Calu3 (cell line): ENCODE data around the gene MYH6. TPM values are rescaled to one million over a fixed set of nuclear protein-coding genes. Genes with fewer than 3 reads are reported as not detected.
"Not testable (repeated sequence)": the region's sequence is repeated elsewhere in the genome, so short reads cannot be mapped to it uniquely, and the experiment has no call there.

ENCODE experiments used
- BruUV-seq: library from RNA; stranded (reverse); fragments of 400-500 nt; replicated peaks from 2 replicates; lab custom pipeline; 2021; lab: Mats Ljungman, UMichigan
- CTCF ChIA-PET: fragments of 300-600 bp; sonication (Branson Sonifier 250); formaldehyde crosslinking; loops from one replicate; lab custom pipeline; 2022; ENCODE audit warnings: antibody characterized with exemption; lab: Charles Lee
- DNase-seq: peaks from one replicate; pipeline ENCODE4 v3.0.0; 2022
- H3K27ac Mint-ChIP-seq: one replicate; pipeline ENCODE4 v1.8.0; 2022; ENCODE audit warnings: mixed read lengths; ENCODE audit not compliant: unreplicated experiment
- H3K27me3 Mint-ChIP-seq: one replicate; pipeline ENCODE4 v1.8.0; 2022; ENCODE audit warnings: mixed read lengths; ENCODE audit not compliant: unreplicated experiment
- H3K36me3 Mint-ChIP-seq: one replicate; pipeline ENCODE4 v1.8.0; 2022; ENCODE audit warnings: mild to moderate bottlenecking, moderate library complexity, mixed read lengths; ENCODE audit not compliant: insufficient read depth, unreplicated experiment
- H3K4me1 Mint-ChIP-seq: one replicate; pipeline ENCODE4 v1.8.0; 2022; ENCODE audit warnings: mild to moderate bottlenecking, low read depth, mixed read lengths; ENCODE audit not compliant: unreplicated experiment
- H3K4me3 Mint-ChIP-seq: one replicate; pipeline ENCODE4 v1.8.0; 2022; ENCODE audit warnings: mild to moderate bottlenecking, low read depth, moderate library complexity, mixed read lengths; ENCODE audit not compliant: unreplicated experiment
- H3K9me3 Mint-ChIP-seq: one replicate; pipeline ENCODE4 v1.8.0; 2022; ENCODE audit warnings: low read depth, mixed read lengths; ENCODE audit not compliant: unreplicated experiment
- intact Hi-C: fragments of 100-400 bp; cut with micrococcal nuclease; formaldehyde crosslinking; loops from one replicate; pipeline ENCODE4 v1.10.0; 2022; ENCODE audit not compliant: unreplicated experiment
- total RNA-seq: library from RNA; stranded (reverse); gene quantifications from 2 replicates; pipeline ENCODE4 v1.2.3, GENCODE V29; 2022
- TF ChIP-seq, protein P1 (sequence below): fragments of 200-600 bp; IDR thresholded peaks from one replicate; pipeline ENCODE4 v1.8.0; 2022; ENCODE audit warnings: antibody characterized with exemption; ENCODE audit not compliant: unreplicated experiment

Gene MYH6
- total RNA-seq, 1 experiment from 2014 or later: not detected

DNA sequence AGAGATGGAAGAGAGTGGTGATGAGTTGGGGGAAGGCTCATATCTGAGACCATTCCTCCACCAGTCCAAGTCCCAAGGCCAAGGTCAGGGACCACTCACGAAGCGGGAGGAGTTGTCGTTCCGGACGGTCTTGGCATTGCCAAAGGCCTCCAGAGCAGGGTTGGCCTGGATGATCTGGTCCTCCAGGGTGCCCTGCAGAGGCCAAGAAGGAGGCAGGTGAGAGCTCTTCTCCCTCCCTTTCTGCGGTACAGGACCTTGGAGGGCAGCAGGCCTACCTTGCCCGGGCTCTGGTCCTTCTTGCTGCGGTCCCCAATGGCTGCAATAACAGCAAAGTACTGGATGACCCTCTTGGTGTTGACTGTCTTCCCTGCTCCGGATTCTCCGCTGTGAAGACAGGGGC lies 23.4 kb upstream of the MYH6 start:
- CTCF ChIA-PET: no interaction called here
- H3K36me3 Mint-ChIP-seq: no peaks in the 10 kb centered on the region
- H3K9me3 Mint-ChIP-seq: no peaks in the 10 kb centered on the region
- TF ChIP-seq, protein P1, sequence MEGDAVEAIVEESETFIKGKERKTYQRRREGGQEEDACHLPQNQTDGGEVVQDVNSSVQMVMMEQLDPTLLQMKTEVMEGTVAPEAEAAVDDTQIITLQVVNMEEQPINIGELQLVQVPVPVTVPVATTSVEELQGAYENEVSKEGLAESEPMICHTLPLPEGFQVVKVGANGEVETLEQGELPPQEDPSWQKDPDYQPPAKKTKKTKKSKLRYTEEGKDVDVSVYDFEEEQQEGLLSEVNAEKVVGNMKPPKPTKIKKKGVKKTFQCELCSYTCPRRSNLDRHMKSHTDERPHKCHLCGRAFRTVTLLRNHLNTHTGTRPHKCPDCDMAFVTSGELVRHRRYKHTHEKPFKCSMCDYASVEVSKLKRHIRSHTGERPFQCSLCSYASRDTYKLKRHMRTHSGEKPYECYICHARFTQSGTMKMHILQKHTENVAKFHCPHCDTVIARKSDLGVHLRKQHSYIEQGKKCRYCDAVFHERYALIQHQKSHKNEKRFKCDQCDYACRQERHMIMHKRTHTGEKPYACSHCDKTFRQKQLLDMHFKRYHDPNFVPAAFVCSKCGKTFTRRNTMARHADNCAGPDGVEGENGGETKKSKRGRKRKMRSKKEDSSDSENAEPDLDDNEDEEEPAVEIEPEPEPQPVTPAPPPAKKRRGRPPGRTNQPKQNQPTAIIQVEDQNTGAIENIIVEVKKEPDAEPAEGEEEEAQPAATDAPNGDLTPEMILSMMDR: no peak
- H3K4me3 Mint-ChIP-seq: no peak overlapping the region
- no TSS peak for BruUV-seq
- no peak for DNase-seq
- intact Hi-C loops: no loop called here
- no peaks in the 10 kb centered on the region for H3K4me1 Mint-ChIP-seq
- no peak overlapping the region for H3K27ac Mint-ChIP-seq
- peaks cover 63% of the 10 kb centered on the region for H3K27me3 Mint-ChIP-seq

DNA sequence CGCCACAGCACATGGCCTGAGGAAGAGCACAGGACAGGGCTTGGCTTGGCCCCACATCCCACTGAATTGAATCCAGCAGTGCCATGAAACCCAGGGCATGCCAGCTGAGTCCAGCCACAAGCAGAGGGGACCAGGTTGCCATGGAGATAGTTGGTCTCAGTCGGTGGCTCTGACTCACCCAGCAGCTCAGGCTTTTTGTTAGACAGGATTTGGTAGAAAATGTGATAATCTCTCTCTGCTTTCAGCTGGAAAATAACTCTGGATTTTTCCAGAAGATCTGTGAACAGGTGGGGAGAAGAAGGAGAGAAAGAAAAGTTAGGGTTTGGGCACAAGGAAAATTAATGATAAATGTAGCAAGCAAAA lies 22.6 kb upstream of the MYH6 start:
- no TSS peak for BruUV-seq
- CTCF ChIA-PET: no interaction called here
- peaks cover 63% of the 10 kb centered on the region for H3K27me3 Mint-ChIP-seq
- no peaks in the 10 kb centered on the region for H3K9me3 Mint-ChIP-seq
- TF ChIP-seq, protein P1: no peak
- no peak for DNase-seq
- no peaks in the 10 kb centered on the region for H3K4me1 Mint-ChIP-seq
- no peak overlapping the region for H3K27ac Mint-ChIP-seq
- intact Hi-C loops: no loop called here
- H3K36me3 Mint-ChIP-seq: no peaks in the 10 kb centered on the region
- no peak overlapping the region for H3K4me3 Mint-ChIP-seq

DNA sequence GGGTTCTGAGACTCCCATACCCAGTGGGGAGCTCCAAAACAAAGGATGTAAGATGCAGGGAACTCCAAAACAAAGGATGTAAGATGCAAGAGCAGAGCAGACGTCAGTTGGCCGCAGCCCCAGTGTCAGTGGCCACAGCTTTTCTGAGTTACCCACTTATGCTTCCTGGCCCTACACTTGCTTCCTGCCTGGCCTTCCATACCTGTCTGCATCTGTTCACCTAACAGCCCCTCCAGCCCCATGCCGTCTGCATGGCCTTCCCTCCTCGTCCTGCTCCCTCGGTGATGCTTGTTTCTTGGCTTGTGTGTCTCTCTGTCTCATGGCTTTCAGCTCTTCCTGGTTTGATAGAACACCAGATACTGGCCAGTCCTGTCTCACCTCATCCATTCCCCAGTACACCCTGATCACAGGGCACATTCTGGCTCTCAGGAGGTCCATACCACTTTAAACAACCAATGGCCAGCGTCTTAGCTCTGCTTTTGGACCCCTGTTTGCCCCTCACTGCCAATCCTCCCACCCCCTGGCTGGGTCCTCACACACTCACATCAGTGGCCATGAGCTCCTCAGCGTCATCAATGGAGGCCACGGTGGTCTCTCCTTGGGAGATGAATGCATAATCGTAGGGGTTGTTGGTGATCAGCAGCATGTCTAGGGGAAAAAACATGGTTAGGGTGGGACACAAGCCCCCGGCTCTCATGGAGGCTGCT lies 22.1 kb upstream of the MYH6 start:
- no peak overlapping the region for H3K27ac Mint-ChIP-seq
- peaks cover 57% of the 10 kb centered on the region for H3K27me3 Mint-ChIP-seq
- H3K4me1 Mint-ChIP-seq: no peaks in the 10 kb centered on the region
- no peak overlapping the region for H3K4me3 Mint-ChIP-seq
- intact Hi-C loops: no loop called here
- no peak for DNase-seq
- CTCF ChIA-PET: no interaction called here
- no peaks in the 10 kb centered on the region for H3K36me3 Mint-ChIP-seq
- H3K9me3 Mint-ChIP-seq: no peaks in the 10 kb centered on the region
- TF ChIP-seq, protein P1: no peak
- BruUV-seq: no TSS peak

DNA sequence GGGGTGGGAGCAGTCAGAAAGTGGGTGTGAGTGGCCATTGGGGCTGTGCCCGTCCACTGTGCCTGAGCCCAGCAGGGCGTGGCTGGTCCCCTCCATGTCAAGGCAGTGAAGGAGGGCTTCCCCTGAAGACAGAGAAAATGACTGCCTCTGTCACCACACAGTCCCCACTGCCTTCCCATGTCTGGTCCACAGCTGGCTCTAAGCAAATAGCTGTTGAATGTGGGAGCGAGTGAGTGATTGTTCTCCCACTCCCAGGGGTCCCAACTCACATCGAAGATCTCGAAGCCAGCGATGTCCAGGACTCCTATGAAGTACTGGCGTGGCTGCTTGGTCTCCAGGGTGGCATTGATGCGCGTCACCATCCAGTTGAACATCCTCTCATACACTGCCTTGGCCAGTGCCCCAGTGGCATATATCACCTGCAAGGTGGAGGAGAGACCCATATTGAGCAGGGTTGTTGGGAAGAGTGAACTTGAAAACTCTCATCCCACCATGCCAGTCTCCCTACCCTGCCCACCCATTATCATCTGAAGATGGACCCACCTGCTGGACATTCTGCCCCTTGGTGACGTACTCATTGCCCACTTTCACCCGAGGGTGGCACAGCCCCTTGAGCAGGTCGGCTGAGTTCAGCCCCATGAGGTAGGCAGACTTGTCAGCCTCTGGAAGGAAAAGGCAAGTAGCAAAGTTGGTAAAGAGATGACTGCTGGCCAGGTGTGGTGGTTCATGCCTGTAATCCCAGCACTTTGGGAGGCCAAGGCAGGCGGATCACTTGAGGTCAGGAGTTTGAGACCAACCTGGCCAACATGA lies 20.8 kb upstream of the MYH6 start:
- Mint-ChIP-seq H3K4me3 (no peak overlapping the region), H3K36me3 (no peaks in the 10 kb centered on the region)
- CTCF ChIA-PET: interaction anchor here (0.7 kb wide), 1 partner anchor 27 kb away, joined by 3 read pairs; no protein-coding TSS in a partner anchor

DNA sequence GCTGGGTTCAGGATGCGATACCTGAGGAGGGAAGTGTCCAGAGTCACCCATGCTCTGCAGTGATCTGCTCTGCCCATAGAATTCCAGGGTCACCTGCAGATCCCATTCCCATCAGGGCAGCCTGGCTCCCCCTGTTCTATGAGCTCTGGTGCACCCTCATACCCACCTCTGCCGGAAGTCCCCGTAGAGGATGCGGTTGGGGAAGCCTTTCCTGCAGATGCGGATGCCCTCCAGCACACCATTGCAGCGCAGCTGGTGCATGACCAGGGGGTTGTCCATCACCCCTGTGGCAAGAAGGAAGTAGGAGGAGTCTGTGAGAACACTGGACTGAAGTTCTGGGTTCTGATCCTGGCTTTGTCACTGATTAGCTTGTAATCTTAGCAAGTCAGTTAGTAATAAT lies 17.7 kb upstream of the MYH6 start:
- H3K27ac Mint-ChIP-seq, H3K36me3 Mint-ChIP-seq, intact Hi-C loops, H3K9me3 Mint-ChIP-seq, BruUV-seq, H3K4me3 Mint-ChIP-seq, H3K4me1 Mint-ChIP-seq, DNase-seq: not testable (repeated sequence)
- CTCF ChIA-PET: interaction anchor here (0.6 kb wide), 1 partner anchor 594 kb away, joined by 3 read pairs; no protein-coding TSS in a partner anchor
- peaks cover 26% of the 10 kb centered on the region for H3K27me3 Mint-ChIP-seq

More for the DNA sequence above, 20.8 kb upstream of the MYH6 start:
- intact Hi-C loops: no loop called here
- no TSS peak for BruUV-seq
- Mint-ChIP-seq H3K27ac (no peak overlapping the region), H3K9me3 (no peaks in the 10 kb centered on the region), H3K27me3 (peaks cover 44% of the 10 kb centered on the region), H3K4me1 (no peaks in the 10 kb centered on the region)
- TF ChIP-seq, protein P1: no peak
- DNase-seq: no peak
